Jurkat, Clone E6-1 (cell line): Measurements from ENCODE around the gene MYO15B.

ENCODE experiments used
- DNase-seq: peaks from one replicate; pipeline ENCODE4 v3.0.0-alpha.2; 2011; ENCODE audit warnings: low read depth, low spot score
- H3K4me3 ChIP-seq: 2 replicates; pipeline ENCODE4 v1.5.1; 2011; ENCODE audit warnings: mild to moderate bottlenecking, low read length, control low read depth, moderate library complexity

The MYO15B gene

GRCh38 chr17:75672011-75672410 is 84.4 kb downstream of the MYO15B start:
- H3K4me3 ChIP-seq: no peak overlapping the region
- no peak for DNase-seq

DNA sequence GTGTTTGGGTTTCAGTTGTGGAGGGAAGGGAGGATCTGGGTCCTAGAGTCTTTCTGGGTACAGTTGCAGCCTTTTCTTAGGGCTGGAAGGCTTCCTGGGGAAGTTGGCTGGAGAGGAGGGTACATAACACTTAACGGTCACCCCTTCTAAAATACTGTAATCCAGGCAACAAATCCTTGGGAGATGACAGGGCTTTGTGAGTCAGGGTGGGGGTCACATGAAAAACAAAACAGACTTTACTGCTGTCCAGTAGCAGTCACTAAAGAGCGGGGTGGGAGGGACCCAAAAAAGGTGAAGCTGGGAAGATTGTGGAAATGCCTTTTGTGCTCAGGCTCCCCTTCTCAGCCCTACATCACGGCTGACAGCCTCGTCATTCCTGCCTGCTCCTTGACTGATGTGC is 85.9 kb downstream of the MYO15B start:
- no peak overlapping the region for H3K4me3 ChIP-seq
- no peak for DNase-seq
